GM21619 (cell line): ENCODE results near the gene RTP2.

ENCODE experiments used
- ATAC-seq: cut with Tn5 transposase; IDR thresholded peaks from one replicate; pipeline ENCODE4 v1.9.1; 2021; ENCODE audit not compliant: unreplicated experiment

RTP2 gene

GRCh38 chr3:187738331-187739093 is 36.2 kb upstream of the RTP2 start:
- peak; percentile 61 for ATAC-seq

- no peak for ATAC-seq
These were observed 35.6 kb upstream of the RTP2 start for GRCh38 chr3:187738071-187738330.

GRCh38 chr3:187737368-187738070 is 35.2 kb upstream of the RTP2 start:
- no peak for ATAC-seq

GRCh38 chr3:187737006-187737367 is 34.6 kb upstream of the RTP2 start:
- ATAC-seq, result no peak

GRCh38 chr3:187736418-187736871 is 34.1 kb upstream of the RTP2 start:
- no peak for ATAC-seq

- no peak for ATAC-seq
These were observed 33.5 kb upstream of the RTP2 start for GRCh38 chr3:187735837-187736236.

- ATAC-seq, result no peak
These were observed 33.0 kb upstream of the RTP2 start for GRCh38 chr3:187735383-187735782.

- ATAC-seq, result no peak
These were observed 32.5 kb upstream of the RTP2 start for GRCh38 chr3:187734841-187735240.

GRCh38 chr3:187733371-187733770 is 31.0 kb upstream of the RTP2 start:
- ATAC-seq, result no peak

- no peak for ATAC-seq
These were observed 27.2 kb upstream of the RTP2 start for GRCh38 chr3:187729598-187729997.

- ATAC-seq, result no peak
These were observed 26.7 kb upstream of the RTP2 start for GRCh38 chr3:187728940-187729583.

- ATAC-seq, result no peak
These were observed 25.9 kb upstream of the RTP2 start for GRCh38 chr3:187728248-187728647.

GRCh38 chr3:187726564-187726963 is 24.2 kb upstream of the RTP2 start:
- ATAC-seq, result no peak

GRCh38 chr3:187725653-187726370 is 23.5 kb upstream of the RTP2 start:
- ATAC-seq, result no peak

- ATAC-seq, result no peak
These were observed 22.9 kb upstream of the RTP2 start for GRCh38 chr3:187725224-187725623.

- no peak for ATAC-seq
These were observed 19.9 kb upstream of the RTP2 start for GRCh38 chr3:187722206-187722612.

GRCh38 chr3:187721055-187721454 is 18.7 kb upstream of the RTP2 start:
- no peak for ATAC-seq

- ATAC-seq, result no peak
These were observed 17.9 kb upstream of the RTP2 start for GRCh38 chr3:187720337-187720670.

- no peak for ATAC-seq
These were observed 17.4 kb upstream of the RTP2 start for GRCh38 chr3:187719628-187720336.

GRCh38 chr3:187718802-187719201 is 16.4 kb upstream of the RTP2 start:
- no peak for ATAC-seq

- ATAC-seq, result no peak
These were observed 15.2 kb upstream of the RTP2 start for GRCh38 chr3:187717572-187717971.
